Mesendoderm (in vitro differentiated cells): ENCODE results near the gene ERRFI1.
"Not testable (repeated sequence)": the region's sequence is repeated elsewhere in the genome, so short reads cannot be mapped to it uniquely, and the experiment has no call there.

Experiments
- DNase-seq: peaks from one replicate; pipeline ENCODE4 v3.0.0; 2013
- H2AK5ac ChIP-seq: 2 replicates; pipeline ENCODE4 v1.6.1; 2013; ENCODE audit warnings: low read length, inconsistent platforms
- H2BK120ac ChIP-seq: 2 replicates; pipeline ENCODE4 v1.6.1; 2013; ENCODE audit warnings: low read depth, mild to moderate bottlenecking, low read length, moderate library complexity, mixed read lengths
- H2BK15ac ChIP-seq: replicated peaks from 2 replicates; pipeline ENCODE4 v1.6.1; 2013; ENCODE audit warnings: low read depth, mild to moderate bottlenecking, moderate library complexity
- H2BK5ac ChIP-seq: 2 replicates; pipeline ENCODE4 v1.6.1; 2013; ENCODE audit warnings: low read length, inconsistent platforms
- H3K18ac ChIP-seq: 2 replicates; pipeline ENCODE4 v1.6.1; 2013; ENCODE audit warnings: mild to moderate bottlenecking, low read length, mixed read lengths
- H3K23ac ChIP-seq: one replicate; pipeline ENCODE4 v1.6.1; 2013; ENCODE audit warnings: low read length
- H3K27ac ChIP-seq: 2 replicates; pipeline ENCODE4 v1.5.1; 2013; ENCODE audit warnings: low read depth, mild to moderate bottlenecking, inconsistent platforms, low read length, moderate library complexity
- H3K27me3 ChIP-seq: 2 replicates; pipeline ENCODE4 v1.6.1; 2013; ENCODE audit warnings: low read length, control low read depth, mild to moderate bottlenecking, inconsistent platforms; ENCODE audit not compliant: insufficient read depth, poor library complexity
- H3K36me3 ChIP-seq: 2 replicates; pipeline ENCODE4 v1.6.1; 2013; ENCODE audit warnings: low read length, inconsistent platforms; ENCODE audit not compliant: control insufficient read depth, insufficient read depth
- H3K4ac ChIP-seq: one replicate; pipeline ENCODE4 v1.6.1; 2013; ENCODE audit warnings: low read depth, mild to moderate bottlenecking, low read length, moderate library complexity
- H3K4me1 ChIP-seq: 2 replicates; pipeline ENCODE4 v1.6.1; 2013; ENCODE audit warnings: low read depth, low read length, inconsistent platforms; ENCODE audit not compliant: control insufficient read depth
- H3K4me2 ChIP-seq: 2 replicates; pipeline ENCODE4 v1.6.1; 2013; ENCODE audit warnings: low read length
- H3K4me3 ChIP-seq: 2 replicates; pipeline ENCODE4 v1.5.1; 2013; ENCODE audit warnings: mild to moderate bottlenecking, low read length
- H3K56ac ChIP-seq: one replicate; pipeline ENCODE4 v1.6.1; 2013; ENCODE audit warnings: low read length
- H3K79me1 ChIP-seq: 2 replicates; pipeline ENCODE4 v1.6.1; 2013; ENCODE audit warnings: low read length, inconsistent platforms
- H3K79me2 ChIP-seq: 2 replicates; pipeline ENCODE4 v1.6.1; 2013; ENCODE audit warnings: mild to moderate bottlenecking, low read length; ENCODE audit not compliant: control insufficient read depth, insufficient read depth
- H3K9ac ChIP-seq: 2 replicates; pipeline ENCODE4 v1.6.1; 2013; ENCODE audit warnings: low read length, inconsistent platforms
- H4K5ac ChIP-seq: one replicate; pipeline ENCODE4 v1.6.1; 2013; ENCODE audit warnings: low read length
- H4K8ac ChIP-seq: one replicate; pipeline ENCODE4 v1.6.1; 2013; ENCODE audit warnings: low read depth, mild to moderate bottlenecking, control low read depth, low read length, moderate library complexity
- WGBS: extraction: QIAGEN DNeasy Blood & Tissue Kit; methylation state at CpG from one replicate; pipeline ENCODE4 v1.1.7; 2013; ENCODE audit warnings: low lambda C conversion rate, missing lambda C conversion rate; ENCODE audit not compliant: insufficient coverage; ENCODE audit errors: extremely low coverage; 5-methylcytosine and 5-hydroxymethylcytosine counted together

The ERRFI1 gene

DNA sequence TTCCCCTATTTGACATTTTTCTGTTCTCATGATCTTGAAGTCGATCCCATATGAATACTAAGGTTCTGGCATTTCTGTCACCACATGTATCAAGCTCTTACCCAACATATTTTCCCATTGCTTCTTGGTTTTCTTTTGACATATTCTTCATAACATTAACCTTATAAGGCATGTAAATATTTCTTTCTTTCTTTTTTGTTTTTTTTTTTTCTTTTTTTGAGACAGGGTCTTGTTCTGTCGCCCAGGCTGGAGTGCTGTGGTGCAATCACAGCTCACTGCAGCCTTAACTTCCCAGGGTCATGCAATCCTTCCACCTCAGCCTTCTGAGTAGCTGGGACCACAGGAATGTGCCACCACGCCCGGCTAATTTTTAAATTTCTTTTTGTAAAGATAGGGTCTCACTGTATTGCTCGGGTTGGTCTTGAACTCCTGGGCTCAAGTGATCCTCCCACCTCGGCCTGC is 33.1 kb upstream of the ERRFI1 start:
- no CpG with 5 or more reads among the region's 6 CpGs for WGBS
- Histone ChIP-seq H2BK120ac (no peak overlapping the region), H3K4me1 (no peaks in the 10 kb centered on the region), H3K36me3 (no peaks in the 10 kb centered on the region), H2BK15ac (no peak overlapping the region), H3K79me1 (no peaks in the 10 kb centered on the region), H3K9ac (no peak overlapping the region), H3K4me2 (no peak overlapping the region), H3K79me2 (no peaks in the 10 kb centered on the region), H4K5ac (no peak overlapping the region), H3K4me3 (no peak overlapping the region), H2AK5ac (no peak overlapping the region), H3K18ac (no peak overlapping the region), H3K27ac (no peak overlapping the region), H3K4ac (no peak overlapping the region), H3K27me3 (no peaks in the 10 kb centered on the region), H3K56ac (no peak overlapping the region), H2BK5ac (no peak overlapping the region), H3K23ac (no peak overlapping the region), H4K8ac (no peak overlapping the region)
- DNase-seq: no peak

DNA sequence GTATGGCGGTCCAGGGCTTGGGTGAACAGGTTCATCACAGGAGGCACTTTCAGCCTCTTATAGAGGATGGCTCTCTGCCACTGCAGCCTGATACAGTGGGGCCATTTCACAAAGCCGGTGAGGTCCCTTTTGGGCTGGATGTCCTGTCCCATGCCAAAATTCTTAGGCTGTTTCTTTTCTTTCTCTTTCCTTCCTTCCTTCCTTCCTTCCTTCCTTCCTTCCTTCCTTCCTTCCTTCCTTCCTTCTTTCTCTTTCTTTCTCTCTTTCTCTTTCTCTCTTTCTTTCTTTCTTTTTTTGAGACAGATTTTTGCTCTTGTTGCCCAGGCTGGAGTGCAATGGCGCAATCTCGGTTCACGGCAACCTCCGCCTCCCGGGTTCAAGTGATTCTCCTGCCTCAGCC is 31.7 kb upstream of the ERRFI1 start:
- H4K8ac ChIP-seq, H3K9ac ChIP-seq, H3K79me1 ChIP-seq, H2AK5ac ChIP-seq, H3K4ac ChIP-seq, H4K5ac ChIP-seq, H3K23ac ChIP-seq, H3K4me1 ChIP-seq, H3K4me2 ChIP-seq, H2BK120ac ChIP-seq, H2BK15ac ChIP-seq, H3K79me2 ChIP-seq, H3K36me3 ChIP-seq, H3K27me3 ChIP-seq, H3K4me3 ChIP-seq, DNase-seq, H2BK5ac ChIP-seq, H3K27ac ChIP-seq, H3K18ac ChIP-seq, H3K56ac ChIP-seq: not testable (repeated sequence)
- no CpG with 5 or more reads among the region's 7 CpGs for WGBS

DNA sequence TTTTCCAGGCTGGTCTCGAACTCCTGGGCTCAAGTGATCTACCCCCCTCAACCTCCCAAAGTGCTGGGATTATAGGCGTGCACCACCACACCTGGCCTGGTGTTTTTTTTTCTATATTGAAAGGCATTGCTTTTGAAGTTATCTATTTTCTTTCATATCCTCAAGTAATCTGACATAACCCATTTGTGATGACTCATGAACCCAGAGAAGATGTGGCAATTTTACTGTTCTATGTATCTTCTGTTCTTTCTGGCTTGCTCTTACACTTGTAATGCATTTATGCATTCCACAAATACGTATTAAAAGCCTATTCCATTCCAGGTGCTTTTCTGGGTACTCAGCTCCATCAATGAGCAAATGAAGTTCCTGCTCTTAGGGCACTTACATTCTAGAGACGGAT is 29.9 kb upstream of the ERRFI1 start:
- no peak overlapping the region for H2AK5ac ChIP-seq
- H3K4me2 ChIP-seq: no peak overlapping the region
- no peak overlapping the region for H4K8ac ChIP-seq
- H3K4me1 ChIP-seq: no peaks in the 10 kb centered on the region
- H2BK5ac ChIP-seq: no peak overlapping the region
- H3K79me2 ChIP-seq: no peaks in the 10 kb centered on the region
- H4K5ac ChIP-seq: no peak overlapping the region
- no peak overlapping the region for H3K27ac ChIP-seq
- H3K18ac ChIP-seq: no peak overlapping the region
- H2BK15ac ChIP-seq: no peak overlapping the region
- H3K79me1 ChIP-seq: no peaks in the 10 kb centered on the region
- H3K4ac ChIP-seq: no peak overlapping the region
- H3K36me3 ChIP-seq: no peaks in the 10 kb centered on the region
- no CpG with 5 or more reads among the region's 4 CpGs for WGBS
- no peak for DNase-seq
- H3K9ac ChIP-seq: no peak overlapping the region
- no peak overlapping the region for H3K56ac ChIP-seq
- H3K4me3 ChIP-seq: no peak overlapping the region
- no peak overlapping the region for H3K23ac ChIP-seq
- no peaks in the 10 kb centered on the region for H3K27me3 ChIP-seq
- no peak overlapping the region for H2BK120ac ChIP-seq

DNA sequence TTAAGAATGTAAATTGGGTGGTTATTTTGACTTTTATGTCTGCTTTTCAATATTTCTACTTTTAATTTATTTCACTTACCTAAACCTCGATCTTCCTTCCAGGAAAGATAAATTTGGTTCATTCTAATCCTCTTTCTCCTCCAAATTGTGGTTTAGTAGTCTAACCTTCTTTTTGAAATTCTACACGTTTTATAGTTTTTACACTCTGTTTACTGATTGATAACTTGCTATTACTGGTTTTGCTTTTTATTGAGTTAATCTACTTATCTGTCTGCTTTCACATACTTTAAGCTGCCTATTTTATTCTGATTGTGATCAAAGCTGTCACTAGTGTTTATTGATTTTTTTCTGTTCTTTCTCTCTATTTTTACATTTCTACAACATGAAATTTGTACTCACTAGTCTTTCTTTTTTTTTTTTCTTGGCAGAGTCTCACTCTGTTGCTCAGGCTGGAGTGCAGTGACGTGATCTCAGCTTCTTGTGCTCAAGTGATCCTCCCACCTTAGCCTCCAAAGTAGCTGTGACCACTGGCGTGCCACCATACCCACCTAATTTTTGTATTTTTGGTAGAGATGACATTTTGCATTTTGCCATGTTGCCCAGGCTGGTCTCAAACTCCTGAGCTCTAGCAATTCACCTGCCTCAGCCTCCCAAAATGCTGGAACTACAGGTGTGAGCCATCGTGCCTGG is 27.9 kb upstream of the ERRFI1 start:
- H3K36me3 ChIP-seq: no peaks in the 10 kb centered on the region
- DNase-seq: no peak
- no peak overlapping the region for H3K4me2 ChIP-seq
- no peak overlapping the region for H3K27ac ChIP-seq
- H2AK5ac ChIP-seq: no peak overlapping the region
- H3K4me3 ChIP-seq: no peak overlapping the region
- no peak overlapping the region for H3K9ac ChIP-seq
- H2BK15ac ChIP-seq: no peak overlapping the region
- H3K79me1 ChIP-seq: no peaks in the 10 kb centered on the region
- no peaks in the 10 kb centered on the region for H3K27me3 ChIP-seq
- no peak overlapping the region for H3K56ac ChIP-seq
- no peak overlapping the region for H4K8ac ChIP-seq
- no peaks in the 10 kb centered on the region for H3K4me1 ChIP-seq
- H4K5ac ChIP-seq: no peak overlapping the region
- H3K79me2 ChIP-seq: no peaks in the 10 kb centered on the region
- H2BK120ac ChIP-seq: no peak overlapping the region
- WGBS: no CpG with 5 or more reads among the region's 5 CpGs
- no peak overlapping the region for H3K18ac ChIP-seq
- no peak overlapping the region for H3K4ac ChIP-seq
- H2BK5ac ChIP-seq: no peak overlapping the region
- H3K23ac ChIP-seq: no peak overlapping the region

DNA sequence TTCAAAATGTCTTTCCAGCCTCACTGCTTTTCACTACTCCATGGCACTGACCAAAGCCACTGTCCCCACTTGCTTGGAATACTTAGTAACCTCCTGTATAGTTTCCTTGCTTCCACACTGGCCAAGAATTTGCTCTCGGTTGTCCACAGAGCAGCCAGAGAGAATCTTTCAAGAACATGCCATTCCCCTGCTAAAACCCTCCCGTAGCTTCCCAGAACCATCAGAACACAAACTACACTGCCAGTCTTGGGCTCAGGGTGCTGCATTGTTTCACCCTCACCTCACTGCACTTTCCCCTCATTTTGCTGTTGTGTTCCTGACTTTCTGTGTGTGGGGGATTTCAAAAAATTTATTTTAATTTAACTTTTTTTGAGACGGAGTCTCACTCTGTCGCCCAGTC is 25.5 kb upstream of the ERRFI1 start:
- Histone ChIP-seq H2BK120ac (no peak overlapping the region), H4K5ac (no peak overlapping the region), H3K4me1 (no peaks in the 10 kb centered on the region), H2BK15ac (no peak overlapping the region), H3K4ac (no peak overlapping the region), H3K23ac (no peak overlapping the region), H3K27me3 (no peaks in the 10 kb centered on the region), H3K79me2 (no peaks in the 10 kb centered on the region), H3K4me3 (no peak overlapping the region), H2AK5ac (no peak overlapping the region), H3K9ac (no peak overlapping the region), H2BK5ac (no peak overlapping the region), H3K18ac (no peak overlapping the region), H4K8ac (no peak overlapping the region), H3K27ac (no peak overlapping the region), H3K79me1 (no peaks in the 10 kb centered on the region), H3K4me2 (no peak overlapping the region), H3K56ac (no peak overlapping the region), H3K36me3 (no peaks in the 10 kb centered on the region)
- WGBS: no CpG with 5 or more reads among the region's 4 CpGs
- DNase-seq: no peak

DNA sequence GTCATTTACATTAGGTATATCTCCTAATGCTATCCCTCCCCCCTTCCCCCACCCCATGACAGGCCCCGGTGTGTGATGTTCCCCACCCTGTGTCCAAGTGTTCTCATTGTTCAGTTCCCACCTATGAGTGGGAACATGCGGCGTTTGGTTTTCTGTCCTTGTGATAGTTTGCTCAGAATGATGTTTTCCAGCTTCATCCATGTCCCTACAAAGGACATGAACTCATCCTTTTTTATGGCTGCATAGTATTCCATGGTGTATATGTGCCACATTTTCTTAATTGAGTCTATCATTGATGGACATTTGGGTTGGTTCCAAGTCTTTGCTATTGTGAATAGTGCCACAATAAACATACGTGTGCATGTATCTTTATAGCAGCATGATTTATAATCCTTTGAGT is 23.1 kb upstream of the ERRFI1 start:
- H3K27ac ChIP-seq, H2BK5ac ChIP-seq, H3K18ac ChIP-seq, H3K9ac ChIP-seq, H3K36me3 ChIP-seq, H3K27me3 ChIP-seq, H3K4me1 ChIP-seq, H3K4me3 ChIP-seq, H2BK120ac ChIP-seq, H4K8ac ChIP-seq, H3K56ac ChIP-seq, H3K4ac ChIP-seq, H3K4me2 ChIP-seq, H2AK5ac ChIP-seq, H3K79me2 ChIP-seq, H3K79me1 ChIP-seq, DNase-seq, H4K5ac ChIP-seq, H2BK15ac ChIP-seq, H3K23ac ChIP-seq: not testable (repeated sequence)
- no CpG with 5 or more reads among the region's 4 CpGs for WGBS
